NCI-H510A (cell line): ENCODE data around the gene DNLZ.
A peak's percentile ranks its signal among the peaks of the same experiment; 100 is the strongest.
"Not testable (repeated sequence)": the region's sequence is repeated elsewhere in the genome, so short reads cannot be mapped to it uniquely, and the experiment has no call there.

Experiments used
- DNase-seq: peaks from one replicate; lab custom pipeline; 2025; lab: John Stamatoyannopoulos, UW

Gene DNLZ

GRCh38 chr9:136331030-136331429 lies 32.5 kb downstream of the DNLZ start:
- DNase-seq, result no peak

GRCh38 chr9:136330406-136330990 lies 33.0 kb downstream of the DNLZ start:
- no peak for DNase-seq

DNA sequence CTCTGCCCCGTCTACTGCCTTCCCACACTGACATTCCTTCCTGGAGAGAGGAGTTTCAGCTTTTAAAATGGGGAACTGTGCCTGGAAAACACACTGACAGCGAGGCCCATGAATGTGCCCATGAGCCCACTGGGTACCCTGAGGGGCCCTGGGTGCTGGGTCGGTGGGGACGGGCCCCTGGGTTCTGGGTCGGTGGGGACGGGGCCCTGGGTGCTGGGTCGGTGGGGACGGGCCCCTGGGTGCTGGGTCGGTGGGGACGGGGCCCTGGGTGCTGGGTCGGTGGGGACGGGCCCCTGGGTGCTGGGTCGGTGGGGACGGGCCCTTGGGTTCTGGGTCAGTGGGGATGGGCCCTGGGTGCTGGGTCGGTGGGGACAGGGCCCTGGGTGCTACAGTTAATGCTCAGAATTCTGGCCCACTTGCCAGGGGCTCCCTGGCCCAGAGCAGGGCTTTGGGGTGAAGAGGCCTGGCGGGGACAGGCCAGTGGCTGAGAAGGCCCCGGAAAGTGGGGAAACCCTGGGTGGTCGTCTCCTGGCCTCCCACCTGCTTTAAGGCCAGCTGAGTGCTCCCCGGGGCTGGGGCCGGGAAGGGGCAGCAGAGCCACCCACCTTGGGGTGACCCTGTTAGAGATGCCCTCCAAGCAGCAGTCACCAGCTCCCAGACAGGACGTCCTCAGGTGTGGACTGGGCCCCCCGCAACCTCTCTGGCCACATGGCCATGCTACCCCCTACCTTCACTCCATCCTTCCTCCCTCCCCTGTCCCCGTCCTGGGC lies 33.7 kb downstream of the DNLZ start:
- no peak for DNase-seq

DNA sequence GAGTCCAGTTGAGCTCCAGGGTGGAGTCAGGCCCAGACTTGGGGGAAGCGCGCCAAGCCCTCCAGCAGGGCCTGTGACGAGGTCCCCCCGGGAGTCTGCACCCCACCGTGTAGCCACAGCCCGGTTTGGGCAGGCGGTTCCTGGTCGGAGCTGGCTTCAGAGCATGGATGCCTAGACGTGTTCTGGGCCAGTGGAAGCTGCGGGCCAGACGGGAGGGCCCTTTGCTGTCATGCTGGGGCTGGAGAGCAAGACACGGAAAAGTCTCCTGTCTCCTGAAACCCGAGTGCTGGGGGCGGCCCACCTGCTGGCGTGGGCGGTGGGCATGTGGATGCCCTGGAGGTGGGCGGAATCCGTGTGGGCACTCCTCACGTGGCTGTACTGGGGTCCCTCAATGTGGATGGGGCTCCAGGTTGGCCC lies 34.3 kb downstream of the DNLZ start:
- DNase-seq, result no peak

DNA sequence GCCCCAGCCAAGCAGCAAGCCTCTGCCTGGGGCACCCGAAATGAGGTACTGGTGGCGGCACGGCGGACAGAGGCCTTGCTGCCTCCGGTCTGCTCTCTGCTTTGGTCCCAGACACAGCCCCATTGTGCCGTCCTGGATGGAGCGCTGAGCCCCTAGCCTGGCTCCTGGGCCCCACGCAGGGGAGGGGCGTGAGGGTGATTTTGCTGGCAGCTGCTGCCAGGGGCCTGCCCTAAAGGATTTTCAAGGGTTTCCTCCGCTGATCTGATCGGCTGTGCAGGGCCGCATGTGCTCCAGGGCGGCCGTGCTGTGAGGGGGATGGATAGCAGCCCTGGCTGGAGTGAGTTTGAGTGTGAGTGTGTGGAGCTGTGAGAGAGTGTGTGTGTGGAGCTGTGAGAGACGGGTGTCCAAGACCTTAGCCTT lies 34.9 kb downstream of the DNLZ start:
- no peak for DNase-seq

DNA sequence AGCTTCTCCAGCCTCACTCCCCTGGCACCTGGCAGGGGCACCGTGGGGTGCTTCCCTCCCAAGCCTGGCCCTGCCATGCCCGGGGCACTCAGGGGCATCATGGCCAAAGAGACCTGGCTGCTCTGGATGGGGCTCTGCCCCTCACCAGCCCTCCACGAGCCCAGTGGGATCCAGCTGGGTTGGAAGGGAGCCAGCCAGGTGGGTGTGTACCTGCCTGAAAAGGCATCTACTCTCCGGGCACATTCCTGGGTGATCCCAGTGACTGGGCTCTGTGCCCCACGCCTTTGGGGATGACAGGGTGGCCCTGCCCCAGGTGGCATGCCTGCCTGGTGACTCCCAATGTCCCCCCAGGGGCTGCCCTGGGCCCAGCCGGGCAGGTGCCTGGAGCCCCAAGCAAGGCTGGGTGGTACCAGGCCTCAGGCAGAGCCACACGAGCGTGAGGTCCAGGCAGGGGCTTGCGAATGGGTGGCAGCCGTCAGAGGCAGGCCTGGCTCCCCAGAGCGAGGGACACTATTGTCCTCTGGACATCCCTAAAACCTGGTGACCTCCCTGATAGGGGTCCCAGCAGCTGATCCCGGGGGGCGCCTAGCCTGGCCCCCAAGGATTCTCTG lies 35.4 kb downstream of the DNLZ start:
- DNase-seq, result no peak

GRCh38 chr9:136327304-136327974 lies 36.1 kb downstream of the DNLZ start, which contains the start of gene GPSM1:
Gene GPSM1, plus strand, starts transcription at chr9:136327539. Its CDS starts 157 bp downstream, at chr9:136327696.
- no peak for DNase-seq

GRCh38 chr9:136326761-136327303 lies 36.7 kb downstream of the DNLZ start:
- DNase-seq, result no peak

GRCh38 chr9:136326061-136326760 lies 37.3 kb downstream of the DNLZ start:
- no peak for DNase-seq

GRCh38 chr9:136325358-136325757 lies 38.2 kb downstream of the DNLZ start:
- DNase-seq, result no peak

- peak; percentile 44 for DNase-seq
Observed at GRCh38 chr9:136324501-136325300, 38.8 kb downstream of the DNLZ start.

- no peak for DNase-seq
Observed at GRCh38 chr9:136323371-136323789, 40.2 kb downstream of the DNLZ start.

GRCh38 chr9:136322756-136323330 lies 40.7 kb downstream of the DNLZ start:
- no peak for DNase-seq

DNA sequence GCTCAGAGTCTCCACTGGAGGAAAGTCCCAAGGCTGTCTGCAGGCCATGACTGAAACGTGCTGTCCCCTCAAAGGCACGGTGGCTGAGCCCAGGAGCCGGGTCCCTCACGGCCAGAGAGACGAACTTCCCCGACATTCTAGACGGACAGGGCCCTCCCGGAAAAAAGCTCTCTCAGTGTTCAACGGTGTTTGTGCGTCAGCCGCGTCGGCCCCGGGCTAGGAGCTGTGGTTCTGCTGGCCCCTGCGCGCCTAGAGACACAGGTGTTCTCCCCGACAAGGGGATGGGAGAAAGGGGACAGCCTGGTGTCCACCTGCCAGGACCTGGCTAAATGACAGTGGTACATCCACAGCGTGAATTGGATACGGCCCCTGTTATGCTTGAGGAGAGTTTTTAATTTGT lies 42.0 kb downstream of the DNLZ start:
- DNase-seq, result no peak

GRCh38 chr9:136320972-136321371 lies 42.6 kb downstream of the DNLZ start:
- not testable (repeated sequence) for DNase-seq

DNA sequence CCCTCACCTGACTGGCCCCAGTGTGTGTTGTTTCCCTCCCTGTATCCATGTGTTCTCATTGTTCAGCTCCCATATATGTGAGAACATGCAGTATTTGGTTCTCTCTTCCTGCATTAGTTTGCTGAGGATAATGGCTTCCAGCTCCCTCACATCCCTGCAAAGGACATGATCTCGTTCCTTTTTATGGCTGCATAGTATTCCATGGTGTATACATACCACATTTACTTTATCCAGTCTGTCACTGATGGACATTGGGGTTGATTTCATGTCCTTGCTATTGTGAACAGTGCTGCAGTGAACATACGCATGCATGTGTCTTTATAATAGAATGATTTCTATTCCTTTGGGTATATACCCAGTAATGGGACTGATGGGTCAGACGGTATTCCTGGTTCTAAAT lies 43.6 kb downstream of the DNLZ start:
- DNase-seq, result not testable (repeated sequence)

DNA sequence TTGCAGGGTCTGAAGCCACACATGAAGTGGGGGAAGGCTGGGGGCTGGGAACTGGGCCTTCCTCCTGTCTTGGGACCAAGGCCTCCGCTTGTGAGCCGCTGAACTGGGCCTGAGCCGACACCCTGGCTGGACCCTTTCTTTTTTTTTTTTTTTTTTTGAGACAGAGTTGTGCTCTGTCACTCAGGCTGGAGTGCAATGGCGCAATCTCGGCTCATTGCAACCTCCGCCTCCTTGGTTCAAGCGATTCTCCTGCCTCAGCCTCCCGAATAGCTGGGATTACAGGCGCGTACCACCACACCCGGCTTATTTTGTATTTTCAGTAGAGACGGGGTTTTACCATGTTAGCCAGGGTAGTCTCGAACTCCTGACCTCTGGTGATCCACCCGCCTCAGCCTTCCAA lies 44.3 kb downstream of the DNLZ start:
- not testable (repeated sequence) for DNase-seq

DNA sequence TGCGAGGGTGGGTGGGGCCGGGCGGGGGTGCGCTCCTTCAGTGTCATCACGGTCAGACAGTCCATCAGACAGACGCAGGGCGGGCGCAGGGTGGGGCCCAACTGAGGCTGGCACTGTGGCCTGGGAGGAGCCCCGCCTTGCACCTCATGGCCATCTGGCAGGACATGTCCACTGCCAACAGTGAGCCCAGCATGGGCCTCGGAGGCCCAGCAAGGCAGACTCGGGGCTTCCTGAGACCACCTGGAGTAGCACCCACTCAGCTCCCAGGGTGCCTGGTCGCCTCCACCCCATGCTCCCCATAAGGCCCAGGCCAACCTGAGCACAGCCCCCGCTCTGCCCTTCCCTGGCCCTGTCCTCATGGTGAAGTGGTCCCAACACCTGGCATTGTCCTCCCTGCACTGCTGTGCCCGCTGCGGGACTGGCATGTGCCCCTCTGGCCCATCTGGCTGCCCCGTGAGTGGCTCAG lies 44.7 kb downstream of the DNLZ start:
- no peak for DNase-seq

DNA sequence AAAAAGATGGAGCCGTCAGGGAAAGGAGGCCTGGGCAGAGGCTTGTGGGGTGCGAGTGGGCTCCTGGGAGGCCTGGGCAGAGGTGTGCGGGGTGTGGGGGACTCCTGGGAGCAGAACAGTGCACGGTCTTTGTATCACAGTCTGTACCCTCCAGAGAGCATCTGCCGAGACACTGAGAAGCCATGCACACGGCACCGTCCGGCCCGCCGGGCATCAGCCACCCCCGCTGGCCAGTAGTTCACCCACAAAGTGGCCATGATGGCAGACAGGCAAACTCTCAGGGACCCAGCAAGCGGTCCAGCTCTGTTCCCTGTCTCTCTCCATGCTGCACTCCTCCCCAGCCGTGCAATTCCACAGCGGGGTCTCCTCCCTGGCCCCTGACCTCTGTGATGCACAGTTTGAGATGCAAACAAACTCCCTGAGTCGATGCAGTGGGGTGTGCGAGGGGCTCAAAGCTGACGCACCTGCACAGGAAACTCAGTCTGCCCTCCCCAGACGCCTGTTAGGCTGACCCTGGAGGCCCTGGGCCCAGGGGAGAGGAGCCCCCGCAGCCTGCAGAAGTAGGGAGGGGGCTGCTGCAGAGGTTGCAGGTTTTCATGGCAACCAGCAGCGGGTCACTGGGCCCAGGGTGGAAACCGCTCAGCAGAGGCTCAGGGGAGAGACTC lies 45.3 kb downstream of the DNLZ start:
- DNase-seq, result no peak

- DNase-seq, result no peak
Observed at GRCh38 chr9:136317695-136318094, 45.8 kb downstream of the DNLZ start.
